Kasumi-1 (cell line): ENCODE results near the gene TMEM239.
"Not testable (repeated sequence)": the region's sequence is repeated elsewhere in the genome, so short reads cannot be mapped to it uniquely, and the experiment has no call there.

Experiments used
- DNase-seq, 2 experiments: peaks; one replicate each; lab custom pipeline; 2025; lab: John Stamatoyannopoulos, UW

TMEM239 gene

DNA sequence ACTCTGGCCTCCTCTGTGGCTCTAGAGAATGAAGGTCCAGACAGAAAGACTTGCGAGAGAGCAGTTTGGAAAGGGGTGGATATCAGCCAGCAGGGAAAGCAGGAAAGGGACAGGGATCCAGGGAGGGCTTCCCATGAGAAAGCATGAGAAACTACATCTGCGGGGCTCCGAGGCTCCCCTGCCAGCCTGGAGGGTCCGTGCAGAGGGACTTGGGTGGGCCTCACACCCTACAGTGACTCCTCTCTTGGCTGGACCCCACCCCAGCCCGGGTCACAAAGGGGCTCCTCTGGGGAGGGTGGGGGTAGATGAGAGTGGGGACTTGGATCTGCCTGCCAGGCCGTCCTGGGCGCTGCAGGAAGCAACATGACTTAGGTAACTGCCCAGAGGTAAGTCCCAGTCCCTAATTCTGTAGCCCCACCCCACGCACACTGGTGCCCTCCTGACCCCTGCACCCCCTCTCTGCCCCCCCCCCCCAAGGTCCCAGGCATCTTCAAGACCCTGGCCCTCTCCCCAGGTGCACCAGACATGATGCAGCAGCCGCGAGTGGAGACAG, at the start of gene TMEM239:
Gene TMEM239, plus strand, starts transcription at position 335 of the 553 bp plus-strand sequence. Its CDS starts 191 bp downstream, at position 526.
- no peak for DNase-seq

DNA sequence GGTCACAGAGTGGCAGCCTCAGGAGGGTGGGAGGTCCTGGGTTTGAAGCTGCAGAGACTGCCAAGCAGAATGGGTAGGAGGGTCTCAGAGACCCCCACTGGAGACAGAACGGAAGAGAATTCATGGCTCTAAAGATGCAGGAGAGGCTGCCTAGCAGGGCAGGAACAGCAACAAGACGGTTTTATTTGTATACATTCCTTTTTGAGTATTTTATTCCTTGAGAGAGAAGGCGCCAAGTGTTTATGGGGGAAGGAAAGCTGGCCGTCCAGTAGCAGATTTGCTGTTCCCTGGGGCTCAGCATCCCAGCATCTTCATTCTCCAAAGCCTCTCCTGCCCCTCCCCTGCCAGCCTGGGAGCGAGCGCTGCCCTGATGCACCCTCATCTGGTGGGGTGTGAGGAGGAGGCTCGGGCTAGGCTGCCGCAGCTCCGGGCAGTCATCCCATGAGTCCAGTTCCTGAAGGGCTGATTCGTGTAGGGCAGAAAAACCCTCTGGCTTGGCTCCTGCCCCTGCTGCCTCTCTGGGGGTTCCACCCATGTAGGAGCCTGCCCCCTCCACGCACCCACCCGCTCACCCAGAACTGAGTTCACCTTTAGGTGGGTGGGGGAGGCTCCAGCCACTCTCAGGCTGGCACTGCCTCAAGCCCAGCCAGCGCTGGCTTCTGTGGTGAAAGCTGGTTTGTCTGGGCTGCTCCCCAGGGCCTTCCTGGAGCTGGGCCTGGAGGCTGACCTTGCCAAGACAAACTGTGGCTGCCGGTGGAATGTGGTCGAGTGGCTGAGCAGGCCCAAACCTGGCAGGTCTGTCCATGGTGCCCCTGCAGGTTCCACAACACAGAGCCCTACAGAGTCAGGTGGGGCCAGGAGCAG, 48.2 kb upstream of the TMEM239 start:
- no peak for DNase-seq

DNA sequence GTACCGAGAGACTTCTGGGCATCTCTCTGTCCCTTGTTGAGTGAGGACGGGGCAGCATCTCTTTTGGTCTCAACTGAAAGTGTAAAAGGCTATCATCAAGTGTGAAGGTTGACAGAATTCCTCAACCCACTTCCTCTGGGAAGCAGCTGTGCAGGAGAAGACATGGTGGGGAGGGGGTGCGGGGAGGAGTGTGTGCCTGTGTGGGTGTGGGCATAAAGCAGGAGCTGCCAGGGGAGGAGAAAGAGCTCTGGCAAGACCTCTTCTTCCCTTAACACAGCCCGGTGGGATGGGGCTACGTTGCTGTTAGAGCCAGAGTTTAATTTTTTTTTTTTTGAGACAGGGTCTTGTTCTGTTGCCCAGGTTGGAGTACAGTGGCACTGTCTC, 47.5 kb upstream of the TMEM239 start:
- no peak for DNase-seq

DNA sequence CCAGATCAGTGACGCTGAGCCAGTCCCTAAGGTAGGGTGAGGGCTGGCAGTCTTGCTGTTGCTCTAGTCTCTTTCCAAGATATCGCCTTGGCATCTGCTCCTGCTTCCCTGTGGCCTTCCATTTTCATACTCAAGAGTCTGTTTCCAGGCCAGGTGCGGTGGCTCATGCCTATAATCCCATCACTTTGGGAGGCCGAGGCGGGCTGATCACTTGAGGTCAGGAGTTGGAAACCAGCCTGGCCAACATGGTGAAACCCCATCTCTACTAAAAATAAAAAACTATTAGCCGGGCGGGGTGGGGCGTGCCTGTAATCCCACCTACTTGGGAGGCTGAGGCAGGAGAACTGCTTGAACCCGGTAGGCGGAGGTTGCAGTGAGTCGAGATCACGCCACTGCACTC, 46.1 kb upstream of the TMEM239 start:
- DNase-seq = not testable (repeated sequence)

DNA sequence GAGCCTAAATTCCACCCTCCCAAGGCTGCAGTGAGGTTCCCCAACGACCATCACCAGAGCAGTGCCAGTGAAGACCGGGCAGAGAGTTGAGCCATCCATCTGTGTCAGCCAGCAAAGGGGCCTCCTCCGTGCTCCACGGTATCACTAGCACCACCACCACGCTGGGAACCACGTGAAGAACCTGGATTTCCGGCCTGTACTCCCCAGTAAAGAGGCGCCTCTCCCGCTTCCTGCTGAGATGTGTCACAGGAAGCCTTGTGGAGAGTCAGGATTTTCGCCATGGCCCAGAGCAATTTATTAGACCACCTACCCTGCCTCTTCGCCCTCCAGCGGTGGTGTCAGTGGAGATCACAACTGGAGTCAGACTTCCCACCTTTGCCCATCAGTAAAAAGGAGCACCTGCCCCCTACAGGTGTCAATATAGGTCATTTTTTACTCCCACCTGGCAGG, 44.5 kb upstream of the TMEM239 start:
- peak; percentile 75 to 81 for DNase-seq

DNA sequence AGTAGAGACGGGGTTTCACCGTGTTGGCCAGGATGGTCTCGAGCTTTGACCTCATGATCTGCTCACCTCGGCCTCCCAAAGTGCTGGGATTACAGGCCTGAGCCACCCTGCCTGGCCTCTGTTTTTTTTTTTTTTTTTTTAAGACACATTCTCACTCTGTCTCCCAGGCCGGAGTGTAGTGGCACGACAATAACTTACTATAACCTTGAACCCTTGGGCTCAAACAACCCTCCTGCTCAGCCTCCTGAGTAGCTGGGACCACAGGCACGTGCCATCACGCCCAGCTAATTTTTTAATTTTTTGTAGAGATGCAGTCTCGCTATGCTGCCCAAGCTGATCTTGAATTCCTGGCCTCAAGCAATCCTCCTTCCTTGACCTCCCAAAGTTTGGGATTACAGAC, 42.4 kb upstream of the TMEM239 start:
- no peak for DNase-seq

DNA sequence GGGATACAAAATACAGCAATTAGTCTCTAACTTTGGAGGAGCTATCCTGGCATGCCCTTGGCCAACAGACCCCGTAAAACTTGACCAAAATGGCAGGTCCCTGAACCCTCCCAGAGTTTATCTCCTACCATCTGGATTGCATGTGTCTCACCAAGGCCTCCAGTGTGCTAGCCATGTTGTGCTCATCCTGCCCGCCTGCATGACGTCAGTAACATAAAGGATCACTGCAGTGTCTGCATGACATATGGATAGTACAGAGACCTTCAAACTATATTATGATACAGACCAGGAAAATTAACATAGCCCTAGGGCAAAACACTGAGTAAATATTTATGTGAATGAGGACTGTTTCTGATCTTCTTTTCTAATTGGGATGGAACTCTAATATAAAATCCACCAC, 41.0 kb upstream of the TMEM239 start:
- DNase-seq = no peak

DNA sequence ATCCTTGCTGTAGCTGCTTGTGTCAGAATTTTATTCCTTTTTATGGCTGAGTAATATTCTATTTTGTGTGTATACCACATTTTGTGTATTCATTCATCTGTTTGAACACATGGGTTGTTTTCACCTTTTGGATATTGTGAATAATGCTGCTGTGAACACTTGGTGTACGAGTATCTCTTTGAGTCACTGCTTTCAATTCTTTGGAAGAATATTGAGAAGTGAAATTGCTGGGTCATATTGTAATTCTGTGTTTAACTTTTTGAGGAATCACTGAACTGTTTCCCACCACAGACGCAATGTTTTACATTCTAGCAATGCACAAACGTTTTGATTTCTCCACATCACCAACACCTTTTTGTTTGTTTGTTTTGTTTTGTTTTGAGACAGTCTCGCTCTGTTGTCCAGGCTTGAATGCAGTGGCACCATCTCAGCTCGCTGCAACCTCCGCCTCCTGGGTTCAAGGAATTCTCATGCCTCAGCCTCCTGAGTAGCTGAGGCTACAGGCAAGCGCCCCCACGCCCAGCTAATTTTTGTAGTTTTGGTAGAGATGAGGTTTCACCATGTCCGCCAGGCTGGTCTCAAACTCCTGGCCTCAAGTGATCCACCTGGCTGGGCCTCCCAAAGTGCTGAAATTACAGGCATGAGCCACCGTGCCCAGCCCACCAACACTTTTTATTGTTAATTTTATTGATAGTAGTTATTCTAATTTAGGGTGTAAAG, 37.4 kb upstream of the TMEM239 start:
- no peak for DNase-seq

DNA sequence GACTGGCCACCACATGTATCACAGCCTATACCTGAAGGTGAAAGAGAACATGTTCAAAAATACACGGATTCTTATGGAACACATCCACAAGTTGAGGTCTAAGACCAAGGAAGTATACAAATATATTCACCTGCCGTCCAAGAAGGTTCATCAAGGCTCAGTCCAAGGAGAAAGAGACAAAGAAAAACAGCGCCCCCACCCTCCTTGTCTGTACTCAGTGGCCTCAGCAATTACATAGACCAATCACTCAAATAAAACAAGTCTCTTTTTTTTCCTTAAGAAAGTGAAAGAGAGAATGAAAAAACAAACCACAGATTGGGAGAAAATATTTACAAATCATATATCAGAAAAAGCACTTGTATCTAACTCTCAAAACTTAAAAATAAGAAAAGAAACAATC, 35.2 kb upstream of the TMEM239 start:
- DNase-seq = no peak

DNA sequence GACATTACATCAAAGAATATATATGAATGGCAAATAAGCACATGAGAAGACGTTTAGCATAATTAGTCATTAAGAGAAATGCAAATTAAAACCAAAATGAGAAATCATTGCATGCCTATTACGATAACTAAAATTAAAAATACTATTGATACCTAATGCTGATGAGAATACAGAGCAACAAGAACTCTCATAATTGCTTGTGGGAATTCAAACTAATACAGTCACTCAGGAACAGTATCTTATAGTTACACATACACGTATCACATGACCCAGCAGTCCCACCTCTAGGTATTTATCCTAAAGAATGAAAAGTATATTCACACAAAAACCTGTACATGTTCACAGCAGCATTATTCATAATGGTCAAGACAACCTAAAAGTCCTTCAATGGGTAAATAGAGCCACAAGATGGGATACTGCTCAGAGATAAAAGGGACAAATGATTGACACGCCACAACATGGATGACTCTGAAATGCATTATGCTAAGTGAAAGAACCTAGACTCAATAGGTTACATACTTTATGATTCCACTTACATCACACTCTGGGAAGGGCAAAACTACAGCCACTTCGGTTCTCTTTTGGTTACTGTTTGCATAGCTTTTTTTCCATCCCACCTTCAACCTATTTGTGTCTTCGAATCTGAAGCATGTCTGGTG, 32.1 kb upstream of the TMEM239 start:
- no peak for DNase-seq

DNA sequence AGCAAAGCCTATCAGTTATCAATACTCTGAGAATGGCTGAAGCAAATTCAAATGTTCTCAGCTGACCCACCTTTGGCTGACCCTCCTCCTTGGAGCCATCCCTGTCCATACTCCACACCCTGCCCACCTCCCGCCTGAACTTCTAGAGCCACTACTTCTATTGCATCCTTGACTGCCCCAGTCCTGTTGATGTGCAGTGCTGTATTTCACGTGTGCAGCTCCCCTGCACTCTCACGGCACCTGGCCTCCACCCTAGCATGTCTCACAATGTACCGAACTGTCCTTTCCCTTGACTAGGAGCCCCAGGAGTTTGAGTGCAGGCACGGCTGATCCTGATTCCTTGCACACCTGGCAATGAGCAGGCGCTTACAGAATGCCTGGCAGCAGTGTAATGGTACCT, 22.7 kb upstream of the TMEM239 start:
- no peak for DNase-seq

DNA sequence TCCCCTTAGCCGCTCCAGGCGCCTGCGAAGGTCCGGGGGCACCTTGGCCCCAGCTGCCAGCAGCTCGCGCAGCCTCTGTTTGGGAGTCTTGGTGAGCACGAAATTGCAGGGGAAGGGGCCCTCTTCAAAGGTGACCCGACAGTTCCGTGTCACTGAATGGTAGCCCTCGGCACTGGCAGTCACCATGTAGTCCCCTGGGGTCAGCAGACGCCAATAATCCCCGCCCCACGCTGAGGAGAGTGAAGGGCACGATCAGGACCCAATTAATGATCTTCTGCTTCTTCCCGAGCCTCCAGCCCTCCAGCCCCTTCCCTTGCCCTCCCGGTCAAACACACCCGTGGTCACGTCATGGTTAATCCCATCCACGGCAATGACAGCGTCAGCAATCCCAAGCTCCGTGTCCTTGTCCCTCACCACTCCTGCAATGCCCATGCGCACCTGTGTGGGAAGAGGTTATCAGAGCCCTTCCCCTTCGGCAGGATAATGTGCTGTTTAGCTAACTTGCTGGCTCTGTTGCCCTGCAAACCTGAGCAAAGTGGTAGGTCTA, 21.9 kb upstream of the TMEM239 start:
- DNase-seq = no peak

DNA sequence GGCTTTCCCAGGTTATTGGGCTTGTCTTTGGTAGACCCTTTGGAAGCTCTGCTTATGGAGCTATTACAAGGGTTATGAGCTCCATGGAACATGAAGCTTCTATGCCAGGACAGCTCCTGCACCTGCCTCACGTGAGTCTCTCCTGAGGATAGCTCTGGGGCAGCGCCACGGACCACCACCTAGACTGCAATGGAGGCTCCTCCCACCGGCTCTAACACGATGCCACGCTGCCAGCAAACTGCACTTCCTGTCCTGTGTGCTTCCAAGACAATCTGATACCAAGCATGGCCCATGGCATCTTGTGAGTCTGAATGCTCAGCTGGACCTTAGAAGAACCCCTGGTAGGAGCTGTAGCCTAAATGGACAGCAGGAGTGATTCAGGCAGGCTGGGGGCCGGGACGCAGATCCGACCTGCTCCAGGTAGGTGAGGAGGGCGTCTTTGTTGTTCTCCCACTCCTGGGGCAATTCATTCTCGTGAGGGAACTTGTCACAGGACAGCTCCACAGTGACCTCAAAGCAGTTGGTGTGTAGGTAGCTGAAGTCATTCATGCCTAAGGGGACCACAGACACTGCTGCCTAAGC, 21.2 kb upstream of the TMEM239 start:
- DNase-seq = no peak

DNA sequence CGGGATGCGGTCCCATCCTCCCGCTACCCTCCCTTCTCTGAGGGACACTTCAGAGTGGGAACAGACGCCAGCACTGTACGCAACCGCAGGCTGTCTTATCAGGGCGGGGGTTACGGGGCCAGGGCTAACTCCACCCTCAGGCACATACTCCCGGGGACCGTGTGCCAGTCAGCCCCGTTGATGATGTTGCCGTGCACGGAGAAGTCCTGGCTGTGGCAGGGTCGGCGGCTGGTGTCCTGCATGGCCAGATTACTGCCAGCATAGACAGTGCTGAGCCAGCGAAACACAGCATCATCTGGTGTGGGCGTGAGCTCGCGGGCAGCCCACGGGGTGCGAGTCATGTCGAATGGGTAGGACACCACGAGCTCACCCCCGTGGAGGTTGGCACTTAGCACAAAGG, 20.7 kb upstream of the TMEM239 start:
- no peak for DNase-seq

DNA sequence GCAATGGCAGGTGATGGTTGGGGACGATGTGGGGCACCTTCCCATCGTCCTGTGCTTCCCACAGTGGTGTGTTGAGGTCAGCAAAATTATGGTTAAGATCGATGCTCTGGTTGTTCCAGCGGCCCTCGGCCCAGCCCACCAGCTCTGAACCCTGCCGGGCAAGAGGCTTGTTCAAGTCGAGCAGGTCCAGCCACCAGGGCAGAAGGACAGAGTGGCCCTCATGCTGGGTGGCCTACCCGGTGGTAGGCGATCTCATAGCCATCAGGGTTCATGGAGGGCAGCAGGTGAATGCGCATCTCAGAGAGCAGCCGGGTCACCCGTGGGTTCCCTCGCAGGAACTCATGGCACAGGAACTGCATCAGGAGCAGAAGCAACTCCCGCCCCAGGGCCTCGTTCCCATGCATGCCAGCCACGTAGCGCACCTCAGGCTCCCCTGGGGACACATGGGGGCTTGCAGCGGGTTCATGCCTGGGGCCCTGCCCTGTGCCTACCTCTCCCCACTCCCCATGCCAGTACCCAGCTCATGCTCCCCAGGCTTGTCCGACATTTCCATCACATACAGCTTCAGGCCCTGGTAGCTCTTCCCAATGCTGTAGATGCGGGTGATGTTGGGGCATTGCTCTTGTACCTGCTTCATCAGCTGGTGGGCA, 20.0 kb upstream of the TMEM239 start:
- no peak for DNase-seq

DNA sequence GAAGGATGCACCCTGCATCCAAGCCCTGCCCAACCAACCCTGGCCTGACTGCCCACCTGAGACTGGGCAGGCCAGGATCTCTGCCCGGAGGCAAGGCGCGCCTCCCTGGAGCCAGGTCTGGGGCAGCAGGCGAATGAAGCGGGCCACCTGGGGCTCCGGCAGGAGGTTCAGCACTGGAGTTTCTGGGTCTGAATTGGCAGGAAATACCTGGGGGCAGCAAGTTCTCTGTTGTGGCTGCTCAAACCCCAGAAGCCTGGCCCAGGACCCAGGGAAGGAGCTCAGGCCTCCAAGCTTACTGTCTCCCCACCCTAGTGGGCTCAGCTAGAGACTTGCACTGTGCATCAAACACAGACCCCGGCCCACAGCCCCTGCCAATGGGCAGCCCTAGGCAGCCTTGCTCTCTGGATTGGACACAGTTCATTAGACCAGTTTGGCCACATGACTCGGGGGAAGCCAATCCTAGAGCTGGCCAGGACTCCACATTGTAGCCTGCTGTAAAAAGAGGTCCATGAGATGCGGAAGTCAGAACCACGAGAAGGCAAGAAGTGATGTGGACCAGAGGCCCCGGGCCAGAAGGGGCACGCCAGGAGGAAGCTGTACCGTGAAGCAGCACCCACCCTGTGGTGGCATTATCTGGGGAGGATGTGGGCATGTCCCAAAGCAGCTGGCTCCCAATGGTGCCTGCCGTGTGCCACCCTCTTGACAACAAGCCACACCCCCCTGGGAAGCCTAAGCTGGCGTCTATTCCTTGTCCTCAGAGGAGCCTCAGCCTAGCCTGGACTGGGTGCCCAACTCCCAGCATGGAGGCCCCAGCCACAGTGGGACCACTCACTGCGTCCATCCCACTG, 18.8 kb upstream of the TMEM239 start:
- DNase-seq = no peak

DNA sequence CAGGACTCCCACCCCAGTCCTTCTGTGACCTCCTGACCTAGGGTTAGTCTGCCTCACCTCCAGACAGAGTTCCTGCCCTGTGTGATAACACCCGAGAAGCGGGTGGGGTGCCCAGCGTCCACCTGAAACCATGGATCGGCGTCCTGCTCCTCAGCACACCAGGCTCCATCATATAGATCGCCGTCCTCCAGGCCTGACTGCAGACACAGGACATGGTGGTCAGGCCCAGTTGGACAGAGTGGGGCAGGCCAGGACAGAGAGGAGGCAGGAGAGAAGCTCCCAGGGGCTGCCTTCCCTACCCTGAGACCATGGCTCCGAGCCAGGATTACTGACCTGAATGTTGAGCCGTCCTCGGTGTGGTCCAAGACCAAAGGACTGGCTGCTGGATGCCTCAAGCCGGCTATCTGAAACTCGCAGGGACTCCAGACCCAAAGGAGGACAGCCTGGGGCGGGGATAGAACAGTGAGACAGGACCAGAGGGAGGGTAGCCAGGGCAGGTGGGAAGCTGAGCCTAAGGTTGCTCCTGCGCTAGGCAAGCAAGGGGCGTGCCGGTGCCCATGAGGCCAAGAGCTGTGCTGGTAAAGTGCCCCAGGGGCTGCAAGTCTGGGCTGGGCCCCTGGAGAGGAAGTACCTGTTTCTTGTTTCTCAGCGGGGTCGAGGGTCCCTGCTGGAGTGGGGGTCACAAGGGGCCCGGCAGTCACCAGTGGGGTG, 17.9 kb upstream of the TMEM239 start:
- no peak for DNase-seq

DNA sequence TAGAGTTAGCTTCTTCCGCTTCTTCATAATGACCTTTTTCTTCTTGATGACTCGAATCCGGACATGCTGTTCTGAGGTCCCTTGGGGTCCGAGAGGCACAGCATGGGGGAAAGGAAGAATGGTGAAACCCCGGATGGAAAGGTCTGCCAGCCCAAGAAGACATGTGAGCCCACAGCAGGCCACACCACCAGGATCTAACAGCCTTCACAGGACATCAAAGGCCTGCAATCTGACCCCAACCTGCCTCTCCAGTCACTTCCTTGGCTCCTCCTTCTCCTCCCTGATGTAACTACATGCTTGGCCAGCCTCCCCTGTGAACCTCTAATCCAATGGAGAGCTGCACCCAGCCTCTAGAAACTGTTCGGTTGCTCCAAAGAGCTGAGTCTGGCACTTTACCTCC, 17.4 kb upstream of the TMEM239 start:
- DNase-seq = peak; percentile 15 to 19

DNA sequence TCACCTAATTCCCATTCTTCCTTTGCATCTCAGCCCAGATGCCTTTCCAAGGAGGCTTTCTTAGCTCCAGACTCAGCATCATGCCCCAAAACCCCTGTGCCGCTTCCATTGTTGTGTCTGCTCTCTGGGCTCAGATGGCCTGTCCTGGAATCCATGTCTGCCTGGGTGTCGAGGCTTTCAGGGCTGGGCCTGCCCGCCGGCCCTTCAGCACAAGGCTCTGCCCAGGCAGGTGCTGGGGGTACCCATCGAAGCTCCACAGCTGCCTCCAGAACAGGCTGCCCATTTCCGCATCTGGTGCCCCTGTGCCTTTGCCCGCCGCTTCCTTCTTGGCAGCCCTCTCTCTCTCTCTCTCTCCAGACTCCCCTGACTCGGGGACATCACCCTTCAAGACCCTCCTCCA, 16.9 kb upstream of the TMEM239 start:
- no peak for DNase-seq
